HepG2 (cell line): Measurements from ENCODE around the gene DAZAP1.

Experiments used
- MLX ChIP-seq: IDR thresholded peaks from 2 replicates; pipeline ENCODE4 v1.6.1; 2016
- ZNF205 ChIP-seq: IDR thresholded peaks from 2 replicates; pipeline ENCODE4 v1.6.1; 2018; ENCODE audit warnings: missing biosample characterization, missing genetic modification reagents
- TF ChIP-seq, protein P1 (sequence below): sonication (generic); formaldehyde crosslinking; IDR thresholded peaks from 2 replicates; pipeline ENCODE4 v1.8.1; 2023; ENCODE audit warnings: mild to moderate bottlenecking, missing genetic modification reagents

GRCh38 chr19:1383017-1383311, 24.4 kb upstream of the DAZAP1 start:
- TF ChIP-seq MLX (CRISPR knock-in tag) (no peak), ZNF205 (CRISPR knock-in tag) (no peak)
- TF ChIP-seq, protein P1, sequence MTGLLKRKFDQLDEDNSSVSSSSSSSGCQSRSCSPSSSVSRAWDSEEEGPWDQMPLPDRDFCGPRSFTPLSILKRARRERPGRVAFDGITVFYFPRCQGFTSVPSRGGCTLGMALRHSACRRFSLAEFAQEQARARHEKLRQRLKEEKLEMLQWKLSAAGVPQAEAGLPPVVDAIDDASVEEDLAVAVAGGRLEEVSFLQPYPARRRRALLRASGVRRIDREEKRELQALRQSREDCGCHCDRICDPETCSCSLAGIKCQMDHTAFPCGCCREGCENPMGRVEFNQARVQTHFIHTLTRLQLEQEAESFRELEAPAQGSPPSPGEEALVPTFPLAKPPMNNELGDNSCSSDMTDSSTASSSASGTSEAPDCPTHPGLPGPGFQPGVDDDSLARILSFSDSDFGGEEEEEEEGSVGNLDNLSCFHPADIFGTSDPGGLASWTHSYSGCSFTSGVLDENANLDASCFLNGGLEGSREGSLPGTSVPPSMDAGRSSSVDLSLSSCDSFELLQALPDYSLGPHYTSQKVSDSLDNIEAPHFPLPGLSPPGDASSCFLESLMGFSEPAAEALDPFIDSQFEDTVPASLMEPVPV (CRISPR knock-in tag): no peak
